ENCODE data around the gene SUZ12. TPM values are rescaled to one million over a fixed set of nuclear protein-coding genes. Genes with fewer than 3 reads are reported as not detected.

The SUZ12 gene
- total and polyA plus RNA-seq, 9 of the 15 experiments (the other 6 are each of a cell fraction or from before 2014, with no cell fraction given) = 19.5 to 64.3 (median 47.2) TPM

GRCh38 chr17:32007463-32008298 is 70.9 kb downstream of the SUZ12 start (continued):
- TF ChIP-seq ZNF592 (IDR thresholded peaks at IDR 0.05) (no peak), TAF9B (IDR thresholded peaks at IDR 0.05; ENCODE audit: partially characterized antibody) (no peak)

- ChIA-PET CTCF (ENCODE audit: low intra/inter-chr PET ratio) (no interaction called here), POLR2A (interaction anchor here (0.7 kb wide), 1 partner anchor 102 kb away, joined by 3 read pairs; no protein-coding TSS in a partner anchor)
- in situ Hi-C loops (cut with MboI) (loop anchor here (5.0 kb wide), 1 partner anchor 118 kb away; no protein-coding TSS in a partner anchor), intact Hi-C loops (cut with micrococcal nuclease) (no loop called here)
- Histone ChIP-seq H3K4me1 (replicated peaks in 1 of 2; ENCODE audit: control insufficient read depth in 2 of 2, insufficient read depth in 2 of 2, low read length in 2 of 2) (peaks cover 7 to 18% of the 10 kb centered on the region in 2 experiments; a peak in 4 of 5 replicates), H3K4me3 (peak overlapping the region; percentile 94; the same call in 1 of the 2 replicates), H3K27ac (ENCODE audit: extremely low read depth, low read depth, low read length) (no peak overlapping the region), H3K36me3 (ENCODE audit: control insufficient read depth, insufficient read depth, low read length) (no peaks in the 10 kb centered on the region), H4K20me1 (replicated peaks; ENCODE audit: control insufficient read depth, insufficient read depth, low read length) (0 out of 2 replicates have a peak, but pooled peaks cover 2% of the 10 kb centered on the region), H2AFZ (ENCODE audit: low read depth, low read length) (no peak overlapping the region), H3K4me2 (ENCODE audit: insufficient read depth, low read length) (no peak overlapping the region), H3K27me3 (ENCODE audit: control insufficient read depth in 2 of 2, insufficient read depth in 2 of 2, low read length in 2 of 2) (no peaks in the 10 kb centered on the region), H3K9me1 (ENCODE audit: control insufficient read depth, insufficient read depth, low read length) (peaks cover 3% of the 10 kb centered on the region), H3K9me3 (replicated peaks; ENCODE audit: control insufficient read depth, insufficient read depth, low read depth, low read length) (no peaks in the 10 kb centered on the region), H3K79me2 (ENCODE audit: control insufficient read depth, insufficient read depth, low read length) (peaks cover 41% of the 10 kb centered on the region), H3K9ac (ENCODE audit: insufficient read depth in 1 of 2, low read depth in 2 of 2, low read length in 2 of 2) (peak overlapping the region; percentile 14 to 78; a peak in 2 of 4 replicates)
- BruUV-seq (replicated peaks) = no TSS peak
- FAIRE-seq (no peak), ATAC-seq (no peak), DNase-seq (ENCODE audit: extremely low read depth in 1 of 4, low spot score in 3 of 4) (no peak)
- TF ChIP-seq HDAC8 (tag; IDR thresholded peaks at IDR 0.05) = no peak
- TF ChIP-seq ZNF121 (CRISPR knock-in tag; conservative IDR thresholded peaks at IDR 0.05) = peak; percentile 65
- WGBS (ENCODE audit: insufficient coverage, low coverage, missing lambda C conversion rate) = 74% methylated on average over 2 of the region's 2 CpGs
These were observed 72.4 kb downstream of the SUZ12 start for GRCh38 chr17:32009262-32009542.

Measured in K562 (cell line).